HG02759 (cell line): ENCODE data around the gene BRD1.

Source experiments
- ATAC-seq: cut with Tn5 transposase; IDR thresholded peaks from one replicate; pipeline ENCODE4 v1.9.1; 2021; ENCODE audit warnings: mild to moderate bottlenecking, moderate library complexity; ENCODE audit not compliant: unreplicated experiment

Gene BRD1

GRCh38 chr22:49827853-49828598 lies at the start of gene BRD1:
BRD1 (minus strand) TSS chr22:49827873; CDS start chr22:49824317, 3,556 bp downstream.
- peak; percentile 59 for ATAC-seq

- no peak for ATAC-seq
Observed at GRCh38 chr22:49873228-49873940, 45.7 kb upstream of the BRD1 start.

DNA sequence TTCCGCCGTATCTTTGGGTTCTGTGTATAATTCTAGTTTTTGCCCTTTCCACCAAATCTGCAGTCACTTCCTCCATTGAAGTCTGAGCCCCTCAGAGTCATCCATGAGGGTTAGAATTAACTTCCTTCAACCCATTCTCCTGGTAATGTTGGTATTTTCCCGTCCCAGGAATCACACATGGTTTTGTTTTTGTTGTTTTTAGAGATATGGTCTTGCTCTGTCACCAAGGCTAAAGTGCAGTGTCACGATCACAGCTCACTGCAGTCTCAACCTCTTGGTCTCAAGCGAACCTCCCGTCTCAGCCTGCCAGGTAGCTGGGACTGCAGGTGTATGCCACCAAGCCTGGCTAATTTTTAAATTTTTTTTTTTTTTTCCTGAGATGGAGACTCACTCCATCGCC lies 44.7 kb upstream of the BRD1 start:
- no peak for ATAC-seq

- no peak for ATAC-seq
Observed at GRCh38 chr22:49871482-49871881, 43.8 kb upstream of the BRD1 start.

GRCh38 chr22:49869845-49870712 lies 42.4 kb upstream of the BRD1 start:
- ATAC-seq = no peak

GRCh38 chr22:49869086-49869830 lies 41.6 kb upstream of the BRD1 start:
- no peak for ATAC-seq

DNA sequence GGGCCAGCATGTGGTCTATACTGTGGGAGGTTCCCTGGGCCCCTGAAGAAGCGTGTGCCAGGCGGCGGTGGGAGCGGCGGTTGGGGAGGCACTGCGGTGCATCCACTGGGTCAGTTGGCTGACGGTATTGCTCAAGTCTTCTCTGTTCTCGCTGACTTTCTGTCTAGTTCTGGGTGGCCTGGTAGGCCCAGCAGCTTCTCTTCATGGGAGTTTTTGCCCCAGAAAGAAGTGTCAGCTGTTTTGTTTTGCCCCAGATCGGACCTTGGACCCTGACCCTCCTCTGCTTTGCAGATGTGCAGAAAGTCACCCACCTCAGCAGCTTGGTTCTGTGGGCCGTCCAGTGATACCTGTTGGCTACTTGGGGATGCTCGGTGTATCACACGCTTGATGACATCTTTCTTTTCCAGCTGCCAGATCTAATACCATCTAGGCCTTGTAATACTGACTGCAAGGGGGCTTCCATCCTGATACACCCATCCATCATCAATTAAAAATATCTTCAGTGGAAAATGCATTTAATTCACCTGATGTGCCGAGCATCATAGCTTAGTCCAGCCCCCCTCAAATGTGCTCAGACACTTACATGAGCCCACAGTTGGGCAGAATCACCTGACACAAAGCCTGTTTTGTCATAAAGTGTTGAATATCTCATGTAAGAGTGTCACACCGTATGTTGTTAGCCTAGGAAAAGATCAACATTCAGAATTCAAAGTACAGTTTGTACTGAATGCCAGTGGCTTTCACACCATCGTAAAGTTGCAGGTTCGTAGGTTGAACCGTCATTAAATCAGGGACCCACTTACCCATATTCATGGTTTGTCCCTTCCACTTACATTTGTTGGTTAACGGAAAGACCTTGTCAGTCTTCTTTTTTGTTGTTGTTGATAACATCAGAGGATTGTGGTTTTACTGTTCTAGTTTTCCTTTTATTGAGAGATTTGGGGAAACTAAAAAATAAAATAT lies 39.9 kb upstream of the BRD1 start:
- no peak for ATAC-seq

- no peak for ATAC-seq
Observed at GRCh38 chr22:49866646-49867045, 39.0 kb upstream of the BRD1 start.

GRCh38 chr22:49866134-49866533 lies 38.5 kb upstream of the BRD1 start:
- no peak for ATAC-seq

DNA sequence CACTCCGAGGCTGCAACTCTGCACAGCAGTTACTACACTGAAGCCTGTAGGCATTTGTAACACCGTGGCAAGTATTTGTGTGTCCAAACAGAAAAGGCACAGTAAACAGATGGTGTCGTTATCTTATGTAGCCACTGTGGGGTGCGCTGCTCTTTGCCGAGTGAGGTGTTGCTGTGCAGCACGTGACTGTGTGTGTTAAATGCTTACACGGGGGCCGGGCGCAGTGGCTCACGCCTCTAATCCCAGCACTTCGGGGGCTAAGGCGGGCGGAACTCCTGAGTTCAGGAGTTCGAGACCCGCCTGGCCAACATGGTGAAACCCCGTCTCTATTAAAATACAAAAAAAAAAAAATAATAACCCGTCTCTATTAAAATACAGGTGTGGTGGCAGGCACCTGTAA lies 37.5 kb upstream of the BRD1 start:
- no peak for ATAC-seq

GRCh38 chr22:49863931-49864330 lies 36.3 kb upstream of the BRD1 start:
- no peak for ATAC-seq

DNA sequence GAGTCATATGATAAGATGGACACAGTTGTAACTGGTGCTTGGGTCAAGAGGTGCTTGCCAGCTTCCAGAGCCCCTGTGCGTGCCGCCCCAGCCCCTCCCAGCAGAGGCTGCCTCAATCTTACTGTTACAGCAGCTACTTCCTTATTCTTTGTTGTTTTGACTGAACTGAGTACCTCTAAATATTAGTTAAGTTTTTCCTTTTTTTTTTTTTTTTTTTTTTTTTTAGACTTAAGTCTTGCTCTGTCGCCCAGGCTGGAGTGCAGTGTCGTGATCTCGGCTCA lies 34.8 kb upstream of the BRD1 start:
- no peak for ATAC-seq

GRCh38 chr22:49861642-49862495 lies 34.2 kb upstream of the BRD1 start:
- no peak for ATAC-seq

GRCh38 chr22:49858827-49859226 lies 31.2 kb upstream of the BRD1 start:
- ATAC-seq = no peak

- ATAC-seq = no peak
Observed at GRCh38 chr22:49856766-49857618, 29.3 kb upstream of the BRD1 start.

- no peak for ATAC-seq
Observed at GRCh38 chr22:49856343-49856742, 28.7 kb upstream of the BRD1 start.

DNA sequence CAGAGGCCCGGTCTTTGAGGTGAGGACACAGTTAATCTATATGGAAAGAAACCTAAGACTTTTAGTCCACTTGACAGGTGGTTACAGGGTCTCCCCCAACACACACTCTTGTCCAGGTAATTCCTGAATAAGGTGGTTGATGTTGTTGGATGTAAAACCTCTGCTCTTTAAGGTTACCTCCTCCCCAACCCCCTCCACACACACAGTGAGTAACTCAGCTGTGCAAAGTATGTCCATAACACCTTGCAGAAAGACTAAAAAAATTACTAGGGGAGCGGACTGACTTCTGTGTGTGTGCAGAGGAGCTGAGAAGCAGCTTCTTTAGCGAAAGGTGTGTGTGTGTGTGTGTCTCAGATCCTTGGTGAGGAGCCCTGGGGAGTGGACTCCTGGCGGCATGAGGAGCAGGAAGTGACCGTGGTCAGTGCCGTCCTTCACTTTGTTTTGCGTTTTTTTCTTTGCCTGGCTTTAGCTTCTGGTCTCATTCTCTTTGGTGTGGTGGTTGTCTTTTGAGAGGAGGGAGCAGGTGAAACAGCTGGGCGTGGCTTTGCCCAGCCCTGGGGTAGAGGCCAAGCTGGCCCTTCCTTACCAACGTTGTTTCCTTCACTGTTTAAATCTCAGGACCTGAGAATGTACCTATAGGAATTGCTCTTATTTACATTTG lies 27.7 kb upstream of the BRD1 start:
- ATAC-seq = no peak
